Measurements from ENCODE around the gene HRH1.

DNA sequence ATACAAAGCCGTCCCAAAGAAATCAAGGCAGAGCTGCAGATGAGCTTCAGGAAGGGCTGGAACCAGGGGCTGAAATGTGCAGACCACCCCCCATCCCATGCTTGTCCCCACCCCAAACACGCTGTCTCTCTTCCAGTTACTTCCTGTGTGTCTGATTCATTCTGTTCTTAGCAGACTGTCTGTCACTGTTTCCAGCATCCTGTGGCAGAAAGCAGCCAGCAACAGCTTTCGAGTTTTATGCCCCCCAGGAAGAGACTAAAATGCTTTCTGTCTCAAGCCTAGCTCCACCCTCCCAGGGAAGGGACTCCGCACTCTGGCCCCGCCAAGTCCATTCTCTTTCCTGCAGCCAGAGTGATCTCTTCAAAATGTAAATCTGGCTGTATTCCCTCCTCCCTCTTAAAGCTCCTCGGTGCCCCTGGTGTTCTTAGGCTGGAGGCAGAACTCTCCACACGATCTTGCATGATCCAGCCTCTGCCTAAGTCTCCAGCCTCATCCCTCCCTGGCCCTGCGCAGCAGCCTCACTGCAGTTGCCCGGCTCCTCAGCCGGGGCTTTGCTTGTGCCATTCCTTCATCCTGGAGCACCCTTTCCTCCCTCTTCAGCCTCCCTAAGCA is 41.5 kb downstream of the HRH1 start:
- TF ChIP-seq POLR2A (IDR thresholded peaks at IDR 0.05; ENCODE audit: low read depth, low read length) (no peak), POLR2AphosphoS5 (IDR thresholded peaks at IDR 0.05; ENCODE audit: low read depth, low read length) (no peak), TAF1 (IDR thresholded peaks at IDR 0.05; ENCODE audit: low read depth, low read length) (no peak)
